HG02970 (cell line): ENCODE measurements around the gene CFAP74.
A peak's percentile ranks its signal among the peaks of the same experiment; 100 is the strongest.

ENCODE experiments used
- ATAC-seq: cut with Tn5 transposase; IDR thresholded peaks from one replicate; pipeline ENCODE4 v1.9.1; 2021; ENCODE audit warnings: mild to moderate bottlenecking, moderate library complexity, moderate number of reproducible peaks; ENCODE audit not compliant: unreplicated experiment, low FRiP score

CFAP74 gene

DNA sequence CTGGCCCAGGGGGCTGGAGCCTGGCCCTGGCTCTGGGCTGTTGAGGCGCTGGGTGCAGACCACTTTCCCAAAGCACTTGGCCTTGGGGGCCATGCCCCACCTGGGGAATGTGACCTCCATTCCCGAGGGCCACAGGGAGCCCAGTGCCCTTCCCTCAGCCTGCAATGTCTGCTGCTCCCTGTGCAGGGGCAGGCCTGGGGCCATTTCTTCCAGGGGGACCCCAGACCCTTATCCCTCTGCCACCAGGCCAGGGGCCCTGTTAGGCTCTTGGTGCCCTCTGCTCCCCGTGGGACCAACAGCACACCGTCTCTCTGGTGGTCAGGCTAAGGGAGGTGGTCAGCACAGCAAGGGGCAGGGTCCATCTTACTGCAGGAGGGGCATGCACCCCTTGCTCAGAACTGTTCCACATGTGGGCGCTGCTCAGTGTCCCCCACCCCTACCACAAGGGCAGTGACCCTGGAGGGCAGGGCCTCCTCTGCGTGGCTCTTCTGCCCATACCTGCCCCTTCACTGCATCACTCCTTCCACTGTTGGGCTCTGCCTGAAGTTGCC lies 83.5 kb downstream of the CFAP74 start:
- no peak for ATAC-seq

DNA sequence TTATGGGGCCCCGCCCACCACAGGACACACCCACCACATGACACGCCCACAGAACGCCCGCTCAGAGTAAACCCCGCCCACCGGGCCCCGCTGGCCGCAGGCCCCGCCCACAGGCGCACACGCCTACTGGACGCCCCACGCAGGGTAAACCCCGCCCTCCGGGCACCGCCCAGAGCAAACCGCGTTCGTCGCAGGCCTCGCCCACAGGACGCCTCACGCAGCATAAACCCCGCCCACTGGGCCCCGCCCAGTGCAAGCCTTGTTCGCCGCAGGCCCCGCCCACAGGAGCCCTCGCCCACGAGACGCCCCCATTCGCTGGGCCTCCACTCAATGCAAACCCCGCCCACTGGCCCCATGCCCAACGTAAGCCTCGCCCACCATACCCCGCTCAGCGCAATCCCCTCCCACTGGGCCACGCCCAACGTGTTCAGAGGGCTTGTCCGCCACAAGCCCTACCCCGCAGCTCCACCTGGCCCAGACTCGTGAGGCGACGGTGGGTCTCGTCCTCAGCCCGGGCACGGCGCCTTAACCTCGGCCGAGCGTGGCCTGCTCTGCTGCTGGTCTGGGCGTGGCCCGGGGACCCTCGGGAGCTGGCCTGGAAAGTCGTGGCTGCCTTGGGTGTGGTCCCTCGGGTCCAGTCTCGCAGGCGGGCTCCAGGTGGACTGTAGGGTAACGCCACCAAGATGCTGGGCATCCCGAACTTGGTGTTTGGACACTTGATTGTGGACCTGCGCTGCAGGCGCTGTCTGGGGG lies 84.1 kb downstream of the CFAP74 start:
- peak; percentile 88 for ATAC-seq

DNA sequence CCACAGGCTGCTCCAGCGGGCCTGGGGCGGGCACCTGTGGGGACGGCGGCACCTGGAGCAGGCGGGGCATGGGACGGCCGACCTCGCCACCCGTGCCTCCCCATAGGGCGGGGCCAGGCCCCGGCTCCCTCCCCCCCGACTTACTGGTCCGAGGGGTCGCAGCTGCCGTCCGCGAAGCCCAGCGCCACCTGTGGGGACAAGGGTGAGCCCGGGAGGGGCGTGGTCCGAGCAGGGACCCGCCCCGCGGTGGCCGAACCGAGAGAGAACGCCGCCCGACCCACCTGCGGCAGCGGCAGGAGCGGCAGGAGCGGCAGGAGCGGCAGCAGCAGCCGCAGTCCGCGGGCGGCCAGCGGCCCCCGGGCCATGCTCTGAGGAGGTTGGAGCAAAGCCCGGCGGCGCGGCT lies 84.7 kb downstream of the CFAP74 start, which contains the start of gene TMEM52:
TMEM52 (minus strand) TSS at position 379 of the 403 bp plus-strand sequence; CDS start at position 365, 14 bp downstream.
- ATAC-seq, result peak; percentile 14

GRCh38 chr1:1917995-1918900 lies 85.3 kb downstream of the CFAP74 start:
- ATAC-seq, result no peak

DNA sequence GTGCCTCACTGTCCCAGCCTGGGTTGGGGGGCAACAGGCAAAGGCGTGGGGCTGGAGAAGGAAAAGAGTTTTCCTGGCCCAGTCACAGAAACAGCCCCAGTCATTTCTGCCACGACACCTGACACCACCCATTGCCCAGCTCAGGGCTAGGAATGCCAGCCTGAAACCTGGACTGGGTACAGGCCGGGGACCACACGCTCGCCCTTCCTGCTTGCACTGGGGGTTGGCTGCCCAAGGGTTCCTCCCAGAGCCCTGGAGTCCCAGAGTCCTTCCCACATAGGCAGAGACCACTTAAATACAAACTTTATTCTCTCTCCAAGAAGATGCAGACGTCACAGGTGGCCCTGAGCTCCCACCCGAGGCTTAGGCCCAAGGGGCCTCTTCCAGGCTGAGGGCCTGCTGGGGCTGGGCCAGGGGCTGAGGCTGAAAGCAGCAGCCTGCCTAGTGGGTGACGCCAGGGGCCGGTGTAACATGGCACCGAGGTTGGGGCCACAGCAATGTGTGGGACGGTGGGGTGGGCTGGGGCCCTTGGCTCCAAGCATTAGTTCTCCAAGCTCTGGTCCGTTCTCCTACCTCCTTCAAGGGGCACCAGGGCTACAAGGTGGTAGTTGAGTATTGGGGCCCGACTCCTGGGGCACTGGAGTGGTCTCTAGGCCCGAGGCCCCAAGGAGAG lies 86.1 kb downstream of the CFAP74 start:
- ATAC-seq, result no peak

DNA sequence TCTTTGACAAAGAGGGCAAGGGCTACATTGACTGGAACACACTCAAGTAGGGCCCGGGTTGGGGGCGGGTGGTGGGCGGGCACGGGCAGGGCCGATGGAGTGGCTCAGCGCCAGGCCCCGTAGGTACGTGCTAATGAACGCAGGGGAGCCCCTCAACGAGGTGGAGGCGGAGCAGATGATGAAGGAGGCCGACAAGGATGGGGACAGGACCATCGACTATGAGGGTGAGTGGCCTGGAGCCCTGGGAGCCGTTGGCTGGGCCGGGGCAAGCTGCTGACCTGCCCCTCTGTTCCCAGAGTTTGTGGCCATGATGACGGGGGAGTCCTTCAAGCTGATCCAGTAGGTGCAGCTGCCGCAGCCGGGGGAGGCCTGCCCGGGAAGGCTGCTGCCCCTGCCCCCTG lies 86.7 kb downstream of the CFAP74 start:
- no peak for ATAC-seq

DNA sequence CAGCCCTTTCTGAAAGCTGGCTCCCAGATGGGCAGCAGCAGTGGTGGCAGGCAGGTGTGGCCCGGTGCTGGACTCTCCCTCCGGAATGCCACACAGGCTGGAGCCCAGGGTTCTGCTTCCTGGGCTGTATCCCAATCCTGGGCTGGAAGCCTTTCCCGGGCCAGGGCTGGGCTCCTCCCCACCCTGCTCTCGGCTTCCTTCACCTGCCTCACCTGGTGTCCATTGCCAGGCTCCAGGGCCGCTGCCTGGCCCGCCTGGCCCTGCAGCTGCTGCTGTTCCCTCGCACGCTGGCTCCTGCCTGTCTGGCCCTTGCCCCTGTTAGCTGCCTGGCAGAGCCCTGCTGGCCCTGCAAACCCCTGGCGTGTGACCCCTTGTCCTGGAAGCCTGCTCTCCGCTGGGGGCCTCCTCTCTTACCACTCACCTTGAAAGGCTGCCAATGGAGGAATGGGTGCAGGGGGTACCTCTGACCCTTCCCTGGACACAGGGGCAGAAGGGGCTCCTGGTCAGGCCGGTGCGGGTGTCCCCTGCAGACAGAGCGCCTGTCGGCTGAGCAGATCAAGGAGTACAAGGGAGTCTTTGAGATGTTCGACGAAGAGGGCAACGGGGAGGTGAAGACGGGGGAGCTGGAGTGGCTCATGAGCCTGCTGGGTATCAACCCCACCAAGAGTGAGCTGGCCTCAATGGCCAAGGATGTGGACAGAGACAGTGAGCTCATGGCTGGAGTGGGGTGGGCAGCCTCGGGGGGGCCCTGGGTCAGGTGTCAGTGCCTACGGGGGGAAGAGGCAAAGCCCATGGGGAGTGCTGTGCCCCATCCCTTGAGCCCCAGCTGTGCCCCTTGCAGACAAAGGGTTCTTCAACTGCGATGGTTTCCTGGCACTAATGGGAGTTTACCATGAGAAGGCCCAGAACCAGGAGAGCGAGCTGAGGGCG lies 87.4 kb downstream of the CFAP74 start:
- no peak for ATAC-seq

DNA sequence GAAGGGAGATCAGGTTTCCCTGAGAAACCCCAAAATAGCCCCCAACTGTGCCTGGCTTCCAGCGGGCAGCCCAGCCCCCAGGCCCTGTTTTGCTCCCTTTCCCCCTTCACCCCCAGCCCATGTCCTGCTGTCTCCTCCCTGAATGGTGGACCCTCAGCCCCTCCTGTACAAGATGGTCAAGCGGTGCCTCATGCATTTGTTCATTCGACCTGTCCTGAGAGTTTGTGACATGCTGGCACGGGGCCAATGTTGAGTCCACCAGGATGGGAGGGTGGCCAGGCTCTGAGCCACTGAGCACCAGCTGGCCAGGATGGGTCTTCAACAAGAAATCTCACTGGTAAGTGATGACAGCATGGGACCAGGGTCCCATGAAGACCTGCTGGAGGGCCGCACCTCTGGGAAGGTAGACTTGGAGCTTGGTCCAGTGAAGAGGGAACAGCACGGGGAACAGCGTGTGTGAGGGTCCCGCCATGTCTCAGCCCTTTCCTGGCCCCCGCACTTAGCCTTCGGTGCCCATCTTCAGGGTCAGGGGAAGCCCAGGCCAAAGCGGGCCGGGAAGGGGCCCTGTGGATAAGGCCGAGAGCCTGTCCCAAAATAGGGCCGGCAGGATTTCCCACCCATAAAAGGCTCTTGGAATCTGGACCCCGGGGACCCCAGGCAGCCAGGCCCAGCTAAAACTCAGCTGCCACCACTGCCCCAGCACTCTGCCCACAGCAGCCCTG lies 88.5 kb downstream of the CFAP74 start, which contains the start of gene CALML6:
CALML6 (plus strand) TSS at position 290 of the 722 bp plus-strand sequence; CDS start at position 311, 21 bp downstream.
- no peak for ATAC-seq

GRCh38 chr1:1914101-1914970 lies 89.2 kb downstream of the CFAP74 start:
- ATAC-seq, result no peak

DNA sequence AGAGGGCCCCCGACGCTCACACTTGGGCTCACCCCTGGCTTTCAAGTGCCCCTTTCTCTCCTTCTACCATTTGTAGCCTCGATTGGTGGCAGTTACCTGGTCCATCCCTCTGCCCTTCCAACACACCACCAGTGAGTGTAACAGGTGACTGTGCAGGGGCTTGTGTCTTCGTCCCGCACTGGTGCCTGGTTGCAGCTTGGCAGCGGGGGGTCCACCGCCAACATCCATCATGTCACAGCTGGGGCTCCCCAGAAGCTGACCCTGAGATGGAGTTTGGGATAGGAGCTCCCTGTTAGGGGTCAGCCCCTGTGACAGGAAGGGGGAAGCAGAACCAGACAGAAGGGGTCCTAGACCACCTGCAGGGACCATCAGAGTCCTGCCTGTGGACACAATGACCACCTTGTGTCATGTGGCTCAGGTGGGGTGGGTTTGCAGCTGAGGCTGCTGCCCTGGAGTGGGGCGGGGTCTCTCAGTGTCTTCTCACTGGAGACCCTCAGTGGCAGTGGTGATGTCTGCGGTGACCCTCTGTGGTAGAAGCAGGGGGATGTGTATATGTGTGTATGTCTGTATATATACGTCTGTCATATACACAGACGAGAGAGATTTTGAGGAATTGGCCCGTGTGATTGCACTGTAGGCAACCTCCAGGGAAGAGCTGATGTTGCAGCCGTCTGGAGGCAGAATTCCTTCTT lies 92.1 kb downstream of the CFAP74 start:
- no peak for ATAC-seq

GRCh38 chr1:1910651-1911331 lies 92.8 kb downstream of the CFAP74 start:
- no peak for ATAC-seq

DNA sequence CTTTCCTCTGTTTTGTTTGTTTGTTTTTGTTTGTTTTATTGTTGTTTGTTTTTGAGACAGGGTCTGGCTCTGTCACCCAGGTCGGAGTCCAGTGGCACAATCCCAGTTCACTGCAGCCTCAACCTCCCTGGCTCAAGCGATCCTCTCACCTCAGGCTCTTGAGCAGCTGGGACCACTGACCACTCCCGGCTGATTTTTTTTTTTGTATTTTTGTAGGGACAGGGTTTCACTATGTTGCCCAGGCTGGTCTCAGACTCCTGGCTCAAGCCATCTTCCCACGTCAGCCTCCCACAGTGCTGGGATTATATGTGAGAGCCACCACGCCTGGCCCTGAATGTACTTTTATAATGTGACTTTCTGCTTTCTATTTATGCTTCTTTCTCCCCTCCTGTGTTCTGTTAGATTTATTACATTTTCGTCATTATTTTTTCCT lies 93.5 kb downstream of the CFAP74 start:
- no peak for ATAC-seq

DNA sequence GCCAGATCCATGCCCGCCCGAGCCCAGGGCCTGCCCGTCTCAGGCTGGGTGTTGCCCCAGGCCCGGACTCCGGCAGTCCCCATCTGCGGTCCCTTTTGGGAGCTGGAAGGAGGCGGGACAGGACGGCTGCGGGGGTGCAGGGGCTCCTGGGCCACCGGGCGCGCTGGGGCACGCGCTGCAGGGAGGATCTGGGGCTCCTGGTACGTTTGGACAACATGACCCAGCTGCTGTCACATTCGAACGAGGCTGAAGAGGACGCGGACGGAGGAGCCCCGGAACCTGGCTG lies 95.1 kb downstream of the CFAP74 start:
- peak; percentile 17 for ATAC-seq

GRCh38 chr1:1907098-1907736 lies 96.4 kb downstream of the CFAP74 start:
- ATAC-seq, result peak; percentile 30

- ATAC-seq, result no peak
Observed at GRCh38 chr1:1906185-1907097, 97.1 kb downstream of the CFAP74 start.
